Uterine smooth muscle cell (primary cell): Measurements from ENCODE around the gene FCSK. TPM values are rescaled to one million over a fixed set of nuclear protein-coding genes. Genes with fewer than 3 reads are reported as not detected.

Source experiments
- total RNA-seq: library from RNA; depleted of rRNA; stranded (reverse); fragments of >200 nt; gene quantifications from 2 replicates; pipeline ENCODE4 v1.2.3, GENCODE V29; 2014

Gene FCSK
- total RNA-seq = 11.6 and 14.7 TPM in 2 replicates

GRCh38 chr16:70454222-70455034 lies at the start of gene FCSK:
Gene FCSK (plus strand): TSS chr16:70454595. CDS start chr16:70463191, 8,596 bp downstream.

GRCh38 chr16:70438969-70439862 lies 15.2 kb upstream of the FCSK start, which contains the start of gene ST3GAL2:
Gene ST3GAL2 (minus strand): TSS chr16:70439100. CDS start chr16:70398530, 40,570 bp downstream.

GRCh38 chr16:70523076-70523742 lies 68.8 kb downstream of the FCSK start, which contains the start of gene COG4:
Gene COG4 (minus strand): TSS chr16:70523554. CDS start chr16:70523543, 11 bp downstream.

GRCh38 chr16:70523743-70524398 lies 69.5 kb downstream of the FCSK start, which contains the start of gene SF3B3:
Gene SF3B3 (plus strand): TSS chr16:70523816. CDS start chr16:70526657, 2,841 bp downstream.

Other genes starting within 250 kb of the FCSK start
- gene EXOSC6, start 202.7 kb upstream of the FCSK start, total RNA-seq = 41.1 and 73.4 TPM in 2 replicates
- gene AARS1, start 165.1 kb upstream of the FCSK start, total RNA-seq = 326 and 581 TPM in 2 replicates
- gene DDX19B, start 155.4 kb upstream of the FCSK start, total RNA-seq = 21.5 and 28.6 TPM in 2 replicates
- 43.0 and 44.3 TPM in 2 replicates for gene DDX19A, start 107.7 kb upstream of the FCSK start, total RNA-seq
- gene ST3GAL2, start 15.5 kb upstream of the FCSK start, total RNA-seq = 20.9 and 21.4 TPM in 2 replicates
- 76.6 and 102 TPM in 2 replicates for gene COG4, start 69.0 kb downstream of the FCSK start, total RNA-seq
- gene SF3B3, start 69.2 kb downstream of the FCSK start, total RNA-seq = 141 and 206 TPM in 2 replicates
- gene IL34, start 192.0 kb downstream of the FCSK start, total RNA-seq = 2.0 and 6.2 TPM in 2 replicates
- gene MTSS2, start 231.5 kb downstream of the FCSK start, total RNA-seq = 15.6 and 22.7 TPM in 2 replicates